Cardiac muscle cell (in vitro differentiated cells and primary cell): ENCODE measurements around the gene DGKZ. TPM values are rescaled to one million over a fixed set of nuclear protein-coding genes. Genes with fewer than 3 reads are reported as not detected.
A peak's percentile ranks its signal among the peaks of the same experiment; 100 is the strongest.

Source experiments
- DNase-seq, 2 donors: peaks; one replicate each; pipeline versions ENCODE4 v3.0.0 to v3.0.0-alpha.2; 2010 to 2017; ENCODE audit warnings: low read depth in 1 of 2, low spot score in 1 of 2
- H3K27ac ChIP-seq: fragments of 200-600 bp; sonication (generic); 2 replicates; pipeline ENCODE4 v1.5.1; 2016
- H3K27me3 ChIP-seq: fragments of 200-600 bp; sonication (generic); 2 replicates; pipeline ENCODE4 v1.6.0; 2016; ENCODE audit warnings: control low read depth
- H3K36me3 ChIP-seq: fragments of 200-600 bp; sonication (generic); 2 replicates; pipeline ENCODE4 v1.5.1; 2016; ENCODE audit warnings: control low read depth
- H3K4me1 ChIP-seq: fragments of 200-600 bp; sonication (generic); 2 replicates; pipeline ENCODE4 v1.8.1; 2017; ENCODE audit warnings: low read depth, mild to moderate bottlenecking, mixed run types
- H3K4me3 ChIP-seq: fragments of 200-600 bp; sonication (generic); 2 replicates; pipeline ENCODE4 v1.5.1; 2016; ENCODE audit warnings: mild to moderate bottlenecking
- H3K9me3 ChIP-seq: fragments of 200-600 bp; sonication (generic); 2 replicates; pipeline ENCODE4 v1.5.1; 2017; ENCODE audit warnings: low read depth, mild to moderate bottlenecking, control low read depth
- polyA plus RNA-seq: library from polyadenylated mRNA; unstranded; fragments of >200 nt; fragmentation: Nextera tagmentation; extraction: Ambion mirVana; gene quantifications from 2 replicates; pipeline ENCODE4 v1.2.1, GENCODE V29; 2016
- total RNA-seq: library from RNA; depleted of rRNA; stranded (reverse); fragments of >200 nt; gene quantifications from 2 replicates; pipeline ENCODE4 v1.2.3, GENCODE V29; 2016
- TF ChIP-seq, protein P1 (sequence below): IDR thresholded peaks from 2 replicates; pipeline ENCODE4 v1.5.1; 2012; ENCODE audit warnings: low read depth, mild to moderate bottlenecking, low read length

DGKZ gene
- total and polyA plus RNA-seq, 2 experiments from 2014 or later: 48.3 to 81.8 TPM

DNA sequence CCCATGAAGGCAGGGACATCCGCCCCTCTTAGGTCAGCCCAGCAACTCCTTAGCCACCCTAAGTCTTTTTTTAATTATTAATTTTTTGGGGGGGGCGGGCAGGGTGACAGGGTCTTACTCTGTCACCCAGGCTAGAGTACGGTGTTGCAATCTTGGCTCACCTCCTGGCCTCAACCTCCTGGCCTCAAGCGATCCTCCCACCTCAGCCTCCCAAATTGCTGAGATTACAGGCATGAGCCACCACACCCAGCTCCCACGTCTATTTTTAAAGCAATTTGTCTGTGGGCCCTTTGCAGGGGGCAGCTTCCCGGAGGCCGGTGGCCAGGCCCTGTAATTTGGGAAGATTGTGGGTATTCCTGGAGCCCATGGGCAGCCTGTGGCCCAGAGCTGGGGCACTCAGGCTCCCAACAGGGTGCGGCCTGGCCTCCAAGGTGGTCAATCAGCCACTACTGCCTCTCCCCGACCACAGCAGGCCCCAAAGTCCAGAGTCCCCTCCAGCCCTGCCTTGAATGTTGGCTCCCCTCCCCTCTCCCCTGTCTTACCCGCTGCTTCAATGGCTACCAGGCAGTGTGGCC lies 42.6 kb upstream of the DGKZ start:
- TF ChIP-seq, protein P1, sequence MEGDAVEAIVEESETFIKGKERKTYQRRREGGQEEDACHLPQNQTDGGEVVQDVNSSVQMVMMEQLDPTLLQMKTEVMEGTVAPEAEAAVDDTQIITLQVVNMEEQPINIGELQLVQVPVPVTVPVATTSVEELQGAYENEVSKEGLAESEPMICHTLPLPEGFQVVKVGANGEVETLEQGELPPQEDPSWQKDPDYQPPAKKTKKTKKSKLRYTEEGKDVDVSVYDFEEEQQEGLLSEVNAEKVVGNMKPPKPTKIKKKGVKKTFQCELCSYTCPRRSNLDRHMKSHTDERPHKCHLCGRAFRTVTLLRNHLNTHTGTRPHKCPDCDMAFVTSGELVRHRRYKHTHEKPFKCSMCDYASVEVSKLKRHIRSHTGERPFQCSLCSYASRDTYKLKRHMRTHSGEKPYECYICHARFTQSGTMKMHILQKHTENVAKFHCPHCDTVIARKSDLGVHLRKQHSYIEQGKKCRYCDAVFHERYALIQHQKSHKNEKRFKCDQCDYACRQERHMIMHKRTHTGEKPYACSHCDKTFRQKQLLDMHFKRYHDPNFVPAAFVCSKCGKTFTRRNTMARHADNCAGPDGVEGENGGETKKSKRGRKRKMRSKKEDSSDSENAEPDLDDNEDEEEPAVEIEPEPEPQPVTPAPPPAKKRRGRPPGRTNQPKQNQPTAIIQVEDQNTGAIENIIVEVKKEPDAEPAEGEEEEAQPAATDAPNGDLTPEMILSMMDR: no peak

DNA sequence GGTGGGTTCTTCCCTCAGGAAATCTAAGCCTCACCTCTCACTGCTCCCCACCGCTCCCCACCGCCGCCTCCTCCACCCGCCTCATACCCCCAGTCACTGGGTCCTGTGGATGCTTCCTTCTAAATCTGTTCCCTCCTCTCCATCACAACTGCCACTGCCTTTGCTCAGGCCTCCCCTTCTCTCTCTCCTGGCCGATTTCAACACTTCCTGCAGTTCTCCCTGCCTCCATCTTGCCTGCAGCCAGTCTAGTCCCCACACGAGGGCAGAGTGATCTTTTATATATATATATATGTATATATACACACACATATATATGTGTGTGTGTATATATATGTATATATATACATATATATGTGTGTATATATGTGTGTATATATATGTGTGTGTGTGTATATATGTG lies 42.0 kb upstream of the DGKZ start:
- Histone ChIP-seq H3K27me3 (no peaks in the 10 kb centered on the region), H3K36me3 (no peaks in the 10 kb centered on the region), H3K9me3 (no peaks in the 10 kb centered on the region), H3K4me1 (no peaks in the 10 kb centered on the region), H3K4me3 (no peak overlapping the region), H3K27ac (no peak overlapping the region)
- DNase-seq: peak in 1 of 2 donors; percentile 81
- TF ChIP-seq, protein P1: peak; percentile 36

More for the DNA sequence above, 42.6 kb upstream of the DGKZ start:
- H3K27me3 ChIP-seq: no peaks in the 10 kb centered on the region
- no peak overlapping the region for H3K27ac ChIP-seq
- DNase-seq: no peak
- H3K4me3 ChIP-seq: no peak overlapping the region
- no peaks in the 10 kb centered on the region for H3K9me3 ChIP-seq
- H3K4me1 ChIP-seq: no peaks in the 10 kb centered on the region
- H3K36me3 ChIP-seq: no peaks in the 10 kb centered on the region

DNA sequence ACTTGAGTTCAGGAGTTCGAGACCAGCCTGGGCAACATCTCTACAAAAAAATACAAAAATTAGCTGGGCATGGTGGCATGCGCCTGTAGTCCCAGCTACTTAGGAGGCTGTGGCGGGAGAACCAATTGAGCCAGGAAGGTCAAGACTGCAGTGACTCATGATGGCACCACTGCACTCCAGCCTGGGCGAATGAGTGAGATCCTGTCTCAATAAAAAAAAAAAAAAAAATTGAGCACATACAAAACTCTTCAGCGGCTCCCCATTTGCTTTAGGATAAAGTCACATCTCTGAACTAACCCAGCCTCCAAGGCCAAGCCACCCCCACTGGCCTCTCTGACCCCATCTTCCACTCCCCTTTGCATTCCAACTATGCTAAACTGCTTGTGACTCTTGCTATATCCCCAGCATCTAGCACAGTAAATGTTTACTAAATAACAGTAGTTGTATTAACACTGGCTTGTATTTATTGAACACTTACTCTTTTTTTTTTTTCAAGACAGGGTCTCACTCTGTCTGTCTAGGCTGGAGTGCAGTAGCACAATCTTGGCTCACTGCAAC lies 40.9 kb upstream of the DGKZ start:
- DNase-seq: peak in 1 of 2 donors; percentile 17
- Histone ChIP-seq H3K9me3 (no peaks in the 10 kb centered on the region), H3K4me1 (no peaks in the 10 kb centered on the region), H3K4me3 (no peak overlapping the region), H3K27ac (no peak overlapping the region), H3K36me3 (no peaks in the 10 kb centered on the region), H3K27me3 (no peaks in the 10 kb centered on the region)
- TF ChIP-seq, protein P1: no peak

DNA sequence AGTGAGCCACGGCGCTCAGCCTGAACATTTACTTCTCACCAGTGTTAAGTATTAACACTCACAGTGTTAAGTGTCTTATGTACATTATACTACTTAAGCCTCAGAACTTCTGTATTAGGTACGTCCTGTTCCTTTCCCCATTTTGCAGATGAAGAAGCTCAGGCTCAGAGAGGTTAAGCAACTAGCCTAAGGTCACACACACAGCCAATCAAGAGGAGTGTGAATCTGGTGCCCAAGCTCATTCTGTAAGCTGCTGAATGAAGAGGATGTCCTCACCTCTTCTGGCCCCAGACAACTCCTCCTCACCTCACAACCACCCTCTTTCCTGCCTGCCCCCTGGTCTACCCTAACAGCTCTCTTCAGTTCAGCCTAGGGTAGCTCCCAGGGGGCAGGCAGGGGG lies 39.9 kb upstream of the DGKZ start:
- TF ChIP-seq, protein P1: no peak
- Histone ChIP-seq H3K4me1 (no peaks in the 10 kb centered on the region), H3K27ac (no peak overlapping the region), H3K4me3 (no peak overlapping the region), H3K9me3 (no peaks in the 10 kb centered on the region), H3K36me3 (no peaks in the 10 kb centered on the region), H3K27me3 (no peaks in the 10 kb centered on the region)
- no peak for DNase-seq

DNA sequence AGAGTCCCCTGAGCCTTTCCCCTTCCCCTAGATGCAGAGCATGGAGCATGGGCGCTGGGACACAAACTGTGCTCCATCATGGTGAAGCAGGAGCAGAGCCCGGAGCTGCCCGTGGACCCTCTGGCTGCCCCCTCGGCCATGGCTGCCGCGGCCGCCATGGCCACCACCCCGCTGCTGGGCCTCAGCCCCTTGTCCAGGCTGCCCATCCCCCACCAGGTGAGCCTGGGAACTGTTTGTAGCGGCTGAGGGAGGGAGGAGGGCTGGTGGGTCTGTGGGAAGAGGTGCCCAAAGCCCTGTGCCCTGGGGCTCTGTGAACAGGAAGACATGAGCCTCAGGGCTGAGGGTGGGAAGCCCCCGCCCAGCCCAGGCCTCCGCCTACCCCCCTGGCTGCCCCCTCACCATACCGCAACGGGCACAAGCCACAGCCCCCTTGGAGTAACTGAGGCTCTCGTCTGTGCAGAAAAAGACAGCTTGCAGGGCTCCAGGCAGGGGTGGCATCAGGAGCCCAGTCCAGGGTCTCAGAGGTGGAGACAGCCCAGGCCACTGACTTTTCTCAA lies 39.4 kb upstream of the DGKZ start:
- H3K9me3 ChIP-seq: no peaks in the 10 kb centered on the region
- H3K4me1 ChIP-seq: no peaks in the 10 kb centered on the region
- no peaks in the 10 kb centered on the region for H3K36me3 ChIP-seq
- H3K27me3 ChIP-seq: no peaks in the 10 kb centered on the region
- H3K4me3 ChIP-seq: no peak overlapping the region
- TF ChIP-seq, protein P1: no peak
- no peak overlapping the region for H3K27ac ChIP-seq
- no peak for DNase-seq
